Neural progenitor cell (in vitro differentiated cells): ENCODE results near the gene RAD51B. TPM values are rescaled to one million over a fixed set of nuclear protein-coding genes. Genes with fewer than 3 reads are reported as not detected.

Experiments used
- DNase-seq: peaks from one replicate; pipeline ENCODE4 v3.0.0-alpha.2; 2016; ENCODE audit warnings: low spot score
- H2AFZ ChIP-seq: fragments of 200-600 bp; sonication (generic); replicated peaks from 2 replicates; pipeline ENCODE4 v1.6.1; 2016; ENCODE audit warnings: antibody characterized with exemption
- H3F3A ChIP-seq: fragments of 200-600 bp; sonication (generic); 2 replicates; pipeline ENCODE4 v1.6.1; 2016; ENCODE audit warnings: antibody characterized with exemption, low read depth
- H3K27ac ChIP-seq: fragments of 200-600 bp; sonication (generic); 2 replicates; pipeline ENCODE4 v1.5.1; 2016; ENCODE audit warnings: mild to moderate bottlenecking
- H3K27me3 ChIP-seq: fragments of 200-600 bp; sonication (generic); 2 replicates; pipeline ENCODE4 v1.6.1; 2016; ENCODE audit warnings: mild to moderate bottlenecking, moderate library complexity
- H3K36me3 ChIP-seq: fragments of 200-600 bp; sonication (generic); 2 replicates; pipeline ENCODE4 v1.5.1; 2016
- H3K4me1 ChIP-seq: fragments of 200-600 bp; sonication (generic); 2 replicates; pipeline ENCODE4 v1.6.1; 2016; ENCODE audit warnings: mixed run types
- H3K4me2 ChIP-seq: fragments of 200-600 bp; sonication (generic); 2 replicates; pipeline ENCODE4 v1.6.1; 2016
- H3K4me3 ChIP-seq: fragments of 200-600 bp; sonication (generic); 2 replicates; pipeline ENCODE4 v1.5.1; 2016
- H3K79me2 ChIP-seq: fragments of 200-600 bp; sonication (generic); 2 replicates; pipeline ENCODE4 v1.6.1; 2016; ENCODE audit warnings: low read depth
- H3K9ac ChIP-seq: fragments of 200-600 bp; sonication (generic); 2 replicates; pipeline ENCODE4 v1.6.1; 2016
- H3K9me3 ChIP-seq: fragments of 200-600 bp; sonication (generic); 2 replicates; pipeline ENCODE4 v1.5.1; 2016; ENCODE audit warnings: low read depth
- H4K20me1 ChIP-seq: fragments of 200-600 bp; sonication (generic); 2 replicates; pipeline ENCODE4 v1.6.1; 2016; ENCODE audit warnings: low read depth
- H3K27ac Mint-ChIP-seq: 3 replicates; pipeline ENCODE4 v1.8.0; 2021; ENCODE audit warnings: mixed read lengths
- H3K27me3 Mint-ChIP-seq: 2 replicates; pipeline ENCODE4 v1.8.0; 2022; ENCODE audit warnings: low read depth, mild to moderate bottlenecking, inconsistent platforms, moderate library complexity, mixed read lengths; ENCODE audit not compliant: insufficient read depth
- H3K36me3 Mint-ChIP-seq: 3 replicates; pipeline ENCODE4 v1.8.0; 2021; ENCODE audit warnings: mixed read lengths
- H3K4me1 Mint-ChIP-seq: 3 replicates; pipeline ENCODE4 v1.8.0; 2021; ENCODE audit warnings: mixed read lengths
- H3K4me3 Mint-ChIP-seq: 3 replicates; pipeline ENCODE4 v1.8.0; 2021; ENCODE audit warnings: mild to moderate bottlenecking, moderate library complexity, mixed read lengths
- H3K9me3 Mint-ChIP-seq: 3 replicates; pipeline ENCODE4 v1.8.0; 2020; ENCODE audit warnings: mixed read lengths
- CTCF ChIP-seq: fragments of 200-600 bp; sonication (generic); IDR thresholded peaks from 2 replicates; pipeline ENCODE4 v1.5.1; 2017; ENCODE audit warnings: antibody characterized with exemption, mild to moderate bottlenecking
- EZH2 ChIP-seq: fragments of 200-600 bp; sonication (generic); IDR thresholded peaks from 2 replicates; pipeline ENCODE4 v1.6.1; 2017; ENCODE audit warnings: antibody characterized with exemption, mild to moderate bottlenecking, moderate library complexity
- EZH2phosphoT487 ChIP-seq: fragments of 200-600 bp; sonication (generic); IDR thresholded peaks from 2 replicates; pipeline ENCODE4 v1.6.1; 2017; ENCODE audit warnings: antibody characterized with exemption
- total RNA-seq: library from RNA; depleted of rRNA; stranded (reverse); fragments of >200 nt; gene quantifications from 2 replicates; pipeline ENCODE4 v1.2.3, GENCODE V29; 2015; ENCODE audit warnings: low replicate concordance

The RAD51B gene
- total RNA-seq, 1 donor from 2014 or later: 50.5 TPM

- H3K9me3 ChIP-seq: peaks cover 7% of the 10 kb centered on the region
- H3K4me2 ChIP-seq: no peak overlapping the region
- no peaks in the 10 kb centered on the region for H3F3A ChIP-seq
- no peaks in the 10 kb centered on the region for H3K36me3 ChIP-seq
- H2AFZ ChIP-seq: no peak overlapping the region
- no peak for DNase-seq
- H3K9me3 Mint-ChIP-seq: peaks cover 31% of the 10 kb centered on the region
- no peaks in the 10 kb centered on the region for H3K79me2 ChIP-seq
- H3K4me1 ChIP-seq: peaks cover 24% of the 10 kb centered on the region
- peaks cover 3% of the 10 kb centered on the region for H3K27me3 Mint-ChIP-seq
- TF ChIP-seq EZH2: no peak
- no peak for TF ChIP-seq CTCF
- no peak for TF ChIP-seq EZH2phosphoT487
- H3K36me3 Mint-ChIP-seq: peaks cover 8% of the 10 kb centered on the region
- H3K4me1 Mint-ChIP-seq: peaks cover 19% of the 10 kb centered on the region
- H3K27me3 ChIP-seq: no peaks in the 10 kb centered on the region
- H3K27ac Mint-ChIP-seq: no peak overlapping the region
- H3K4me3 ChIP-seq: no peak overlapping the region
- H3K27ac ChIP-seq: no peak overlapping the region
- no peak overlapping the region for H3K9ac ChIP-seq
- no peaks in the 10 kb centered on the region for H4K20me1 ChIP-seq
- H3K4me3 Mint-ChIP-seq: no peak overlapping the region
These were observed 818.8 kb downstream of the RAD51B start for GRCh38 chr14:68638141-68638999.

- Mint-ChIP-seq H3K4me3 (no peak overlapping the region), H3K27me3 (peaks cover 5% of the 10 kb centered on the region), H3K36me3 (peaks cover 10% of the 10 kb centered on the region), H3K9me3 (peaks cover 34% of the 10 kb centered on the region), H3K27ac (no peak overlapping the region), H3K4me1 (peaks cover 13% of the 10 kb centered on the region)
- H3K36me3 ChIP-seq: no peaks in the 10 kb centered on the region
- no peaks in the 10 kb centered on the region for H4K20me1 ChIP-seq
- H2AFZ ChIP-seq: no peak overlapping the region
- H3K27ac ChIP-seq: no peak overlapping the region
- H3K9ac ChIP-seq: no peak overlapping the region
- H3K9me3 ChIP-seq: peaks cover 7% of the 10 kb centered on the region
- H3K4me1 ChIP-seq: peaks cover 21% of the 10 kb centered on the region
- H3K27me3 ChIP-seq: no peaks in the 10 kb centered on the region
- H3K4me2 ChIP-seq: no peak overlapping the region
- TF ChIP-seq CTCF: no peak
- no peaks in the 10 kb centered on the region for H3K79me2 ChIP-seq
- H3K4me3 ChIP-seq: no peak overlapping the region
- no peak for DNase-seq
- H3F3A ChIP-seq: no peaks in the 10 kb centered on the region
These were observed 819.6 kb downstream of the RAD51B start for GRCh38 chr14:68639000-68639757.

GRCh38 chr14:68639758-68640574, 820.4 kb downstream of the RAD51B start:
- Histone ChIP-seq H3K4me3 (no peak overlapping the region), H3K4me1 (peaks cover 15% of the 10 kb centered on the region), H3K36me3 (no peaks in the 10 kb centered on the region), H3K9me3 (peaks cover 7% of the 10 kb centered on the region), H3K27me3 (no peaks in the 10 kb centered on the region), H3F3A (peaks cover 4% of the 10 kb centered on the region), H2AFZ (no peak overlapping the region), H3K4me2 (no peak overlapping the region), H3K9ac (no peak overlapping the region), H3K79me2 (no peaks in the 10 kb centered on the region), H4K20me1 (no peaks in the 10 kb centered on the region), H3K27ac (no peak overlapping the region)
- DNase-seq: no peak
- Mint-ChIP-seq H3K4me1 (peaks cover 8% of the 10 kb centered on the region), H3K4me3 (no peak overlapping the region), H3K9me3 (peaks cover 35% of the 10 kb centered on the region), H3K36me3 (peaks cover 12% of the 10 kb centered on the region), H3K27ac (no peak overlapping the region), H3K27me3 (peaks cover 2% of the 10 kb centered on the region)
- TF ChIP-seq EZH2: no peak
- no peak for TF ChIP-seq CTCF
- TF ChIP-seq EZH2phosphoT487: no peak
